ENCODE results near the gene TTC33. TPM values are rescaled to one million over a fixed set of nuclear protein-coding genes. Genes with fewer than 3 reads are reported as not detected.

TTC33 gene
- total RNA-seq, 1 donor from 2014 or later: 7.6 TPM

DNA sequence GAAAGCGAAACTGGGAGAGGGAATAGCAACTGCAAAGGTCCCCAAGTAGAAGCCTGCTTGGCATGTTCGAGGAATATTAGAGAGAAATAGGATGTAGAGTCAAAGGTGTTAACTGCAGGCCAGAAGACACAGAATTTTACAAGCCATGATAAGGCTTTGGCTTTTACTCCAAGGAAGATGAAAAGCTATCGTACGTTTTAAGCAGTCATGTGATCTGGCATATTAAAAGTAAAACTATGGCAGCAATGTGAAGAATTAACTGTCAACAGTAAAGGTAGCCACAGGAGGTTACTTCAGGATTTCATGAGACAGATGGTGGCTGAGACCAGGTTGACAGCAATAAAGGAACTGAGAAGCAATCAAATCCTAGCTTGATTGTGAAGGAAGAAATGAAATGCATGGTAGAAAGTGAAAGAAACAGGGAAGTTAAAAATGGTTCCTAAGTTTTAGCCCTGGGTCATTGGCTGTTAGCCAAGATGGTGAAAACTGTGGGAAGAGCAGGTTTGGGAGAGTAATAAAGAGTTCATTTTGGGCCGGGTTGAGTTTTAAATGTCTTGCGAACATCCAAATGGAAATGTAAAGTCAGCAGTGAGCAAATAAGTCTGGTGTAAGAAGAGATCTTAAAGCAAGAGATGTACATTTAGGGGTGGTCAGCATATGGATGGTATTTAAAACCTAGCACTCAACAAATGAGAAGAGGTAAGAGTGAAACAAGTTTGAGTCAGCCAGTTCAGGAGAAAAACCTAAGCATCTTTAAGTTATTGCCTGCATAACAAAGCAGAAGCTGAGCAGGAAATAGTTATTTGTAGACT lies 20.3 kb upstream of the TTC33 start:
- TF ChIP-seq, protein P1, sequence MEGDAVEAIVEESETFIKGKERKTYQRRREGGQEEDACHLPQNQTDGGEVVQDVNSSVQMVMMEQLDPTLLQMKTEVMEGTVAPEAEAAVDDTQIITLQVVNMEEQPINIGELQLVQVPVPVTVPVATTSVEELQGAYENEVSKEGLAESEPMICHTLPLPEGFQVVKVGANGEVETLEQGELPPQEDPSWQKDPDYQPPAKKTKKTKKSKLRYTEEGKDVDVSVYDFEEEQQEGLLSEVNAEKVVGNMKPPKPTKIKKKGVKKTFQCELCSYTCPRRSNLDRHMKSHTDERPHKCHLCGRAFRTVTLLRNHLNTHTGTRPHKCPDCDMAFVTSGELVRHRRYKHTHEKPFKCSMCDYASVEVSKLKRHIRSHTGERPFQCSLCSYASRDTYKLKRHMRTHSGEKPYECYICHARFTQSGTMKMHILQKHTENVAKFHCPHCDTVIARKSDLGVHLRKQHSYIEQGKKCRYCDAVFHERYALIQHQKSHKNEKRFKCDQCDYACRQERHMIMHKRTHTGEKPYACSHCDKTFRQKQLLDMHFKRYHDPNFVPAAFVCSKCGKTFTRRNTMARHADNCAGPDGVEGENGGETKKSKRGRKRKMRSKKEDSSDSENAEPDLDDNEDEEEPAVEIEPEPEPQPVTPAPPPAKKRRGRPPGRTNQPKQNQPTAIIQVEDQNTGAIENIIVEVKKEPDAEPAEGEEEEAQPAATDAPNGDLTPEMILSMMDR (conservative IDR thresholded peaks at IDR 0.05; ENCODE audit: low read depth, low read length): no peak
- no peak overlapping the region for H3K4me3 ChIP-seq (ENCODE audit: low read depth, low read length)
- no peak for DNase-seq (ENCODE audit: low read depth)

DNA sequence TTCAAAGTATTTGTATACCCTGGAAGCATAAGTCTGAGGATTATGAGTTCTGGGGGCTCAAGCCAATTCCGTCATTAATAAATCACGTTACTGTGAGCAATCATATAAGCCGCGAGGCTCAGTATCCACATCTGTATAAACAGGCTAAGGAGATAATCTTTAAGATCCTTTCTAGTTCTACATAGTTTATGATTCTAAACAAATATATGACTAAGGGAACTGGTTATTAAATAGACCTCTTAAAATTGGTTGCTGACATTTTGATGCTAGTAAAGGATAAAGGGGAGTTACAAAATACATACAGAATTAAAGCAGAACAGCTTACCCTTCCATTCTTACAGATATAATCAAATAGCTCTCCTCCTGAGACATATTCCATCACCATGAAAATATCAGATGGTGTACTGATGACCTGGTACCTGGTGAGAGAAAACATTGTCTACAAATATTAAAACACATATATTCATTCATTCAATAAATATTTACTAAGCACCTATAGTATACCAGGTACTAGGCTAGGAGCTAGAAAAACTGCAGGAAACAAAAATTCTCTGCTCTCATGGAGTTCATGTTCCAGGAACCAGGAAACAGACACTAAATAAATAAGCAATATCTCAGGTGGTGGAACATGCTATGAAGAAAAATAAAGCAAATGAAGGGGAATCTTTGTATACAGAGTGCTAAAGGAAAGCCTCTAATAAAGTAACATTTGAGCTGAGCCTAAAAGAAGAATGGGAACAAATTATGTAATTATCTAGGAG lies 19.5 kb upstream of the TTC33 start:
- TF ChIP-seq, protein P1 (conservative IDR thresholded peaks at IDR 0.05; ENCODE audit: low read depth, low read length): no peak
- no peak for DNase-seq (ENCODE audit: low read depth)
- H3K4me3 ChIP-seq (ENCODE audit: low read depth, low read length): no peak overlapping the region

DNA sequence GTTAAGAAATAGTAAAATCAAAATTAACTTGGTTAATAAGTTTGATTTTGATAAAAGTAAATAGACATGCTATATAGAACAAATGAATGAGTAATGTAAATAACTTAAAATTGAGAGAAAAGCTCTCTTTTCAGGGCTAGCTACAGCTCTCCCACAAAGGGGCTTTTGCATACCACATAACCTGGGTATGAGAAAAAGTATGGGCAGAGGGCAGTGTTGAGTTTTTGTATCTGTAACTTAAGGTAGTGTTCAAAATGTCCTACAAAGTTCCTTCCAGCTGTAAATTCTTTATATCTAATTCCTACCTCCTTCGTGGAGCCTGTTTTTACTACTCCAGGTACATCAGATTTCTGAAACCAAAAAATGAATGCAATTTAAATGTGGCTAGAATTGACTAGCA lies 18.9 kb upstream of the TTC33 start:
- H3K4me3 ChIP-seq (ENCODE audit: low read depth, low read length): no peak overlapping the region
- DNase-seq (ENCODE audit: low read depth): no peak
- TF ChIP-seq, protein P1 (conservative IDR thresholded peaks at IDR 0.05; ENCODE audit: low read depth, low read length): no peak

DNA sequence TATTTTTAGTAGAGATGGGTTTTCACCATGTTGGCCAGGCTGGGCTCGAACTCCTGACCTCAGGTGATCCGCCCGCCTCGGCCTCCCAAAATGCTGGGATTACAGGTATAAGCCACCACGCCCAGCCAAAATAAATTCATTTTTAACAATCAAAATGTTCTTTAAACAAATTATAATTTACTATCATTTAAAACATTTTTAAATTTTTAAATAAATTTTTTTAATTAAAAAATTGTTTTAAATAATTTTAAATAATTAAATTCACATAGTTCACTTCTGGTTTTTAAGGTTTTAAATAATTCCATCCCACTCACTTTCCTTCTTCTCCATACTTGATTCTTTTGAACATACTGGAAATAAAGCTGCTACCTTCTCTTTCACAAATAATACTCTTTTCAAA lies 15.0 kb upstream of the TTC33 start:
- no peak overlapping the region for H3K4me3 ChIP-seq (ENCODE audit: low read depth, low read length)
- no peak for DNase-seq (ENCODE audit: low read depth)
- TF ChIP-seq, protein P1 (conservative IDR thresholded peaks at IDR 0.05; ENCODE audit: low read depth, low read length): no peak

DNA sequence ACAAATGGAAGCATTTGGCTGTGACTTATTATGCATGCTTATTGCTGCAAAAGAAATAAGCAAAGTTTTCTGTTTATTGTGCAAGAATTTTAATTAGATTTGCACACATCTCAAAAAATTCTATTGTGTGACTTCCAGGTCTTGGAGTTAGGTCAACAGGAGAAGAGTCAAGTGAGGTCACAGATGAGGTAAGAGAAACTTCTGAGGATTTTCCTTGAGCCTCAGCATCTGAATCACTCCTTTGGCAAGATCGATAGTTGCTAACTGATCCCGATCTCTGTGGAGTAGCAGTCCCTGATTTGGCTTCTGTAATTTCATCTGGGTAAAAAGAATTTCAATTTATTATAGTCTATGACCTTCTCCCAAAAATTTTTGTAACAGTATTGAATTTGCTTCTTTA lies 6.9 kb upstream of the TTC33 start:
- TF ChIP-seq, protein P1 (conservative IDR thresholded peaks at IDR 0.05; ENCODE audit: low read depth, low read length): no peak
- DNase-seq (ENCODE audit: low read depth): no peak

DNA sequence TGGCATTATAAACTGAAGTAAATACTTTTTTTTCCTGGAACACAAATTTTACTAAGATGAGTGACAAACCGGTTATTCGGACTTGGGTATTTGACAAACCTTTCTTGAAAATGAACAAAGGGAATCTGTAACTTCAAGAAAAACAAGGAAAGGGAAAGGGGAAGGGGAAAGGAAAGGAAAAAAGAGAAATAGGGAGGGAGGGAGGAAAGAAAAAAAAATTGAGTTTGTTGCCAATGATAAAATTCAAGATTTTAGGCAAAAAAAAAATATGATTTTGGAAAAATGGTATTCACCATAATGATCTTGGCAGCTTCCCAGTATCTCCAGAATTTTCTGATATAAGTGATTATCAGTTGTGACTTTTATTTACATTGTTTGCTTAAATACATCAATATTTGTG lies 1.6 kb upstream of the TTC33 start:
- TF ChIP-seq, protein P1 (conservative IDR thresholded peaks at IDR 0.05; ENCODE audit: low read depth, low read length): no peak
- no peak overlapping the region for H3K4me3 ChIP-seq (ENCODE audit: low read depth, low read length)
- no peak for DNase-seq (ENCODE audit: low read depth)

More for the DNA sequence above, 6.9 kb upstream of the TTC33 start:
- no peak overlapping the region for H3K4me3 ChIP-seq (ENCODE audit: low read depth, low read length)
